ENCODE measurements around the gene RBM43.

DNA sequence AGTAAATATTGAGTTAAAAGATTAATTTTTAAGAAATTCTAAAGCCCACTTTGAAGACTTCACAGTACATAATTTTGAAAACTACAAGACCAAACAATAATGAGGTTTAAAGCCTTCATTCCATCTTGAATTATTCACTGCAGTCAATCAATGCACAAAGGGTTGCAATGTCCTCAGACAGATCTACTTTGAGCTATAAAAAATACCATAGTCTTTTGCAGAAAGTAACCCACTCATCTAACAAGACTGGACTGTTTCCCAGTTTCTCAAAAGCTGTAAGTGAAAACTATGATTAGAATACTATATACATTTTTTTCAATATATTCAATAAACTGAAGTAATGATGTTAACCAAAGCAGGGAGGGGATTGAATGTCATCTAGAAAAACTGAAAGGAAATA, 10.2 kb upstream of the RBM43 start:
- TF ChIP-seq CTCF (optimal IDR thresholded peaks at IDR 0.05 in 1 of 3, IDR thresholded peaks at IDR 0.05 in 1 of 3, conservative IDR thresholded peaks at IDR 0.05 in 1 of 3; ENCODE audit: extremely low read depth in 1 of 3, insufficient read depth in 2 of 3, low read length in 3 of 3), result no peak
- TF ChIP-seq EZH2 (IDR thresholded peaks at IDR 0.05; ENCODE audit: low read length), result no peak
